HS-27A (cell line): ENCODE data around the gene KRT5.
A peak's percentile ranks its signal among the peaks of the same experiment; 100 is the strongest.

Experiments used
- DNase-seq: peaks from one replicate; pipeline ENCODE4 v3.0.0-alpha.2; 2012; ENCODE audit warnings: low read depth, missing footprints

Gene KRT5

DNA sequence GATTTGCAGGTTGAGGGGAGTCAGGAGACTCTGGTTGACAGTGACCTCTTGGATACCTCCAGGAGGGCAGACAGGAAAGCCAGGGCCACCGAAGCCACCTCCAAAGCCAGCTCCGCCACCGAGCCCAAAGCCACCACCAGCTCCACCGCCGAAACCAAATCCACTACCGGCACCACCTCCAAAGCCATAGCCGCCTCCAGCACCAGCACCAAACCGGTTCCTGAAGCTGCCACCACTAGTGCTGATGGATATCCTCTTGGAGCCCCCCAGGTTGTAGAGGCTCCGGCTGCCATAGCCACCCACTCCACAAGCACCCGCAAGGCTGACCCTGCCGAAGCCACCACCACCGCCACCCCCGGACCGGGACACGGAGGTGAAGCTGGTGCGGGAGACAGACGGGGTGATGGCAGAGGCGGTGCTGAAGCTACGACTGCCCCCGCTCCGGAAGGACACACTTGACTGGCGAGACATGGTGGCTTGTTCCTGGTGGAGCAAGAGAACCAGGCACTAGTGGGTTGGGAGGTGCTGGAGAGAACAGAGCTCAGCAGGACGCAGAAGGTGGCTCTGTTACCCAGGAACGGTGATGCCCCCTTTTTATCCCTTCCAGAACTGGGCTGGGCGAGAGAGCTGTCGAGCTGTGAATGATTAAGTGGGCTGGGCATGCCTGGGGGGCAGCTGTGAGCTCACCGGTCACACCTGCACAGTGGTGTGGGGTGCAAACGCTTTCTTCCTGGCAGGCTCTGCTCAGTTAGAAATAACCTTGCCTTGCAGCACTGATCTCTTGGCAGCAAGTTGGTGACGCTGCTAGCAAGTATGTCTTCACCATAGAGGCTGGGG is at the start of gene KRT5:
Gene KRT5, minus strand, starts transcription at position 569 of the 837 bp plus-strand sequence. Its CDS starts 98 bp downstream, at position 471.
- no peak for DNase-seq

- DNase-seq = no peak
Measured at GRCh38 chr12:52568111-52568510, 47.9 kb upstream of the KRT5 start.

DNA sequence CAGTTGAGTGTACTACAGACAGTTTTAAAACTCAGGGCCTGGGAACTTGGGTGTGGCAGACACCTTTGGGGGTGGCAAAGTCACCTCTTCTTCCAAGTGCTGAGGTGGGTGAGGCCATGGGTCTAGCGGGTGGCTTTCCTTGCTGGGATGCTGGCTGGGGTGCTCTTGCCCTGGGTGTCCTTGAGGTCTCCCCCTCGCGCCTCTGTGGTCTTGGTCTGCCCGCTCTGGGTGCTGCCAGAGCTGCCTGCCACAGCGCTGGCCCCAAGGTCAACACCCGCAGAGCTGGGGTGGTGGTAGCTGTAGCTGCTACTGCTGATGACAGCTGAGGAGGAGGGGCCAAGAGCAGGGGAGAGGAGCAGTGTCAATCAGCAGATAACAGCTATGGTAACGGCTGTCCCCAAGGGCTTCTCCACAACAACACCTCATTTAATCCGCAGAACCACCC is 46.7 kb upstream of the KRT5 start:
- DNase-seq = no peak

DNA sequence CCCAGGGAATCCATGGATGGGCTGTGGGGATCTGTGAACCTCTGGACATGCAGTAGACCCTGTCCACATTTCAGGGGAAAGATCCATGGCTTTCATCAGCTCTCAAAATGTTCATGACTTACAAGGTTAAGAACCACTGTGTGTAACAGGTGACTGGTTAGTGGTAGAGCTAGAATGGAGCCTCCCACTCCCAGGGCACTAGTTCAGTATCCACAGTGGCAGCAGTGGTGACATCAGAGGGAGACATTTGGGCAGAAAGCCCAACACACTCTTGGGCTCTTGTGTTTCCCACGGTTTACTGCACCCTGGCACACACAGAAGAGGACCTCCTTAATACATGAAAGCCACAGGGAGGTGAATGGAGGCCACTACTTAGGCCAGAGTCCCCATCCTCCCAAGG is 44.4 kb upstream of the KRT5 start:
- no peak for DNase-seq

DNA sequence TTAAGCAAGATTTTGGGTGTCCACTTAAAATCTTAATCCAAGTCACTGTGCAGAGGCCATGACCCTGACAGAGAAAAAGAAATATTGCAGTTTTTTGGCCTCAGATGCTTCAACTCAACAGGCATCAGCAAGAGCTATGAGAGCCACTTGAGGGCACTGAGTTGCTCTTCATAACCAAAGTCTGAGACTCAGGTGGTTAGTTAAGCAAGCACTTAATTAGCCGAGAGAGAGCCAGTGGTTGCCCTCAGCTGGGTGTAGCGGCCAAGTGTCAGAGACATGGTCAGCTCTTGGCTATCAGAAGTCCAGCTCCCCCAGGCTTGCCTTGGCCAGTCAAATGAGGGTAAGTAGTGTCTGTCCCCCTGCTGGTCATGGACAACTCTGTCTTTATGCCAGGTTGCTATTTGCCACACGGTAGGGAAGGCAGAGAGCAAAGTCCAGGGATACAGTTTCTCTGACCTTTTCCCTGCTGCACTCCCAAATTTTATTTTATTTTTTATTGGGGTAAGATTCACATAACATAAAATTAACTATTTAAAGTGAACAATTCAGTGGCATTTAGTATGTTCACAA is 41.8 kb upstream of the KRT5 start:
- DNase-seq = no peak

DNA sequence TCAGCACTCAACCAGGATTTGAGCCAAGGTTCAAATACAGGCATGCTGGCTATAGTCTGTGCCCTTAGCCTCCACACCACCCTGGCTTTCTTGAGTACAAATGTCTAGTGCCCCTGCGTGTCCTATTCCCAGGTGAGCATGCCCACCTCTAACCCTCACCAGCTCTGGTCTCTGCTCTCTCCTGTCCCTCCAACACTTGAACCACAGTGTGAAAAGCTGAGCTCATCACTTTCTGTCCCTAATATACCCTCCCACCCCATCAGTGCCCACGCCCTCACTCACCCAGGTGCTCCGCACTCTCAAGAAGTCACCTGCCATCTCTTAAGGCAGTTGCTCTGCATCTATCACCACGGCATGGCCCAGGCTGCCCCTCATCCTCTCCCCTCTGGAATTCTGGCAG is 39.8 kb upstream of the KRT5 start:
- no peak for DNase-seq

- no peak for DNase-seq
Measured at GRCh38 chr12:52558781-52559445, 38.7 kb upstream of the KRT5 start.

DNA sequence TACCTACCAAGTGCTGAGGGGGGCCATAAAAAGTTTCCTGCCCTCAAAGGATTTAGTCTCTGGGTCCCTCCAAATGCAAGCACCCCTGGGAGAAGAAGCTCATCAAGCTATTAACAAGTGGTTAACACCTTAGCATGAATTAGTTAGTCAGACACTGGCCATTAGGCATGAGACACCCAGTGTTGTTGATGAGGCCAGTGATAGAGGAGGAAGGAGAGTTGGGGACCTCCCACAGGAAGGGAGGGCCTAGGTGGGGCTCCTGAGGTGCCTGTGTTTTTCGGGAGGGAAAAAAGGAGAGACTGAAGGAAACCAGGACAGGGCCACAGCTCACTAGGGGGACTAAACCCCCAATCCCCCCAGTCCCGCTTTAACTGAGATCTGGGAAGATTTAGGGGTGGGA is 37.3 kb upstream of the KRT5 start:
- no peak for DNase-seq

GRCh38 chr12:52555577-52555976 is 35.4 kb upstream of the KRT5 start:
- no peak for DNase-seq

- no peak for DNase-seq
Measured at GRCh38 chr12:52552681-52553195, 32.5 kb upstream of the KRT5 start, which contains the start of gene KRT71. KRT71 (minus strand) TSS chr12:52553145; CDS start chr12:52553077, 68 bp downstream.

DNA sequence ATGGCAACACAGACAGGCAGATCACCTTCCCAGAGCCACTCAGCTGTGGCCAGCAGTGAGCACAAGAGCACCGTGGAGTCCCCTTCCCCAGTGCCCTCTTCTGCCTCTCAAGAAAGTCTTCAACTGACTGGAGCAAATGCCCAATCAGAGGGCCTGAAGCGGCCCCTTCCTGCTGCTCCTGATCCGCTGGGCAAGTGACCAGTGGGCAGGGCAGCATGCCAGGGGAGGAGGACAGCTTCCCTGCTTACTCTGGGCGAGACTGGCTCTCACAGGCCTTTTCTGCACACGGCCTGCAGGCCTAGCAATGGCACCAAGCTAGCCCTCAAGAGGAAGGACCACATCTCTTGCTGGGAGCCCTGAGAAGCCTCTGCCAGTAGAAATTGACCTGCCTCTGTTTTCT is 31.9 kb upstream of the KRT5 start:
- DNase-seq = no peak

- DNase-seq = no peak
Measured at GRCh38 chr12:52551216-52551865, 31.1 kb upstream of the KRT5 start.

DNA sequence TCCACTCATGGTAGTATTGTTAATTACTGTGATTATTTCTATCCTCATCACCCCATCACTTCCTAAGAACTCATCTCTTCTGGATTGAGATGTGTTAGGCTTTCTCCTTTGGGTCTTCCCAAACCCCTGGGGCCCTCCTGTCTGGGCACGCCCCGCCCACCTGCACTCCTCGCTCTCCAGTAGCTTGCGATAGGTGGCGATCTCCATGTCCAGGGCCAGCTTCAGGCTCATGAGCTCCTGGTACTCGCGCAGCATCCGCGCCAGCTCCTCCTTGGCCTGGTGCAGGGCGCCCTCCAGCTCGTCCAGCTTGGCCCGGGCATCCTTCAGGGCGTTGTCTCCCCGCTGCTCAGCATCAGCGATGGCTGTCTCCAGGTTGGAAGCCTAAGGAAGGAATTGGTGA is 25.9 kb upstream of the KRT5 start:
- DNase-seq = no peak

DNA sequence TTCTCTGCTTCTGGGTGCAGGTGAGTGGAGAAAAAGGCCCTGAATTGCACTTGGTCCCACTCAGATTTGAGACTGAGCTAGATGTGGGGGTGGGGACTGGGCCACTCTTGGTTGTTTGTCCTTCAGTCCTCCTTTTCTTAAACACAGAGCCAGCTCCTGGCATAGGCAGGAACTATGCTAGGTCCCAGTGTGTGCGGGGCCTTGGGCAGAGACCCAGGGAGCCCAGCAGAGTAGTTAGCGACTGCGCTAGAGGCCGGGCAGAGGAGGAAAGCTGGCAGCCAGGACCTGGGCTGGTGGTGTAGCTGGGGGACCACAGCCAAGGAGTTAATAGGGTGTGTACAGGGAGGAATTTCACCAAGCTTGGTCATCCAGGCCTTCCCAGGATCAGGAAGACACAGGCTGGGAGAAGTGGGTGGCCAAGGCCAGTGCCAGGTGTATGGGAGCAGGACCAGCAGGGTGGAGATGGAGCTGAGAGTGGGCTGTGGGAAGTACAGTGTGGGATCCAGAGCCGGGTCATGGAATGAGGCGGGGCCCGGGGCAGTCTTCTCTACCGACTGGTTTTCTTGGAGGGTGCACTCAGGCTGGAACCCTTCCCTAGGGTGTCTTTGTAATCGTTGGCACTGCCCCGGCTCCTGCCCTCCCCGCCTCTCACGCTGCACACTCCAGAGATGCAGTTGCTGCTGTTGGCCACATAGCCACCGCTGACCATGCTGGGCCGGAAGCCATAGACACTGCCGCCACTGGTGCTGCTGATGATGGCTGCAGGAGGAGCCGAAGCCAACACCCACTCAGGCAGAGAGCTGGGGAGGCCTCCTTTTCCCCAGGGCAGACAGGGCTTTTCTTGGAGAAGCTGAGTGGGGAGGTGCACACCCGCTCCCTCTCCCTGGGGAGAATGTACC is 24.0 kb upstream of the KRT5 start:
- DNase-seq = no peak

- DNase-seq = no peak
Measured at GRCh38 chr12:52542785-52543318, 22.7 kb upstream of the KRT5 start.

GRCh38 chr12:52542157-52542556 is 22.0 kb upstream of the KRT5 start:
- DNase-seq = no peak

- no peak for DNase-seq
Measured at GRCh38 chr12:52541709-52542108, 21.5 kb upstream of the KRT5 start.

GRCh38 chr12:52540531-52540930 is 20.3 kb upstream of the KRT5 start:
- DNase-seq = no peak

- no peak for DNase-seq
Measured at GRCh38 chr12:52539821-52540173, 19.6 kb upstream of the KRT5 start.

GRCh38 chr12:52539083-52539820 is 19.1 kb upstream of the KRT5 start:
- DNase-seq = peak; percentile 22
